SU-DHL-6 (cell line): ENCODE results near the gene RITA1.

Experiments
- CTCF ChIP-seq: fragments of 200-600 bp; sonication (generic); IDR thresholded peaks from one replicate; pipeline ENCODE4 v1.5.1; 2017; ENCODE audit warnings: antibody characterized with exemption, mild to moderate bottlenecking, low read length, moderate library complexity; ENCODE audit not compliant: insufficient read depth, poor library complexity, severe bottlenecking
- EZH2phosphoT487 ChIP-seq: fragments of 200-600 bp; sonication (generic), shearing (Covaris generic); conservative IDR thresholded peaks from 2 replicates; pipeline ENCODE4 v1.6.1; 2018; ENCODE audit warnings: mild to moderate bottlenecking, antibody characterized with exemption, low read length, moderate library complexity, mixed read lengths

GRCh38 chr12:113155060-113155459 is 30.5 kb upstream of the RITA1 start:
- no peak for TF ChIP-seq CTCF
- TF ChIP-seq EZH2phosphoT487, result no peak
